T-helper 2 cell (primary cell): ENCODE results near the gene FARP1.

Source experiments
- DNase-seq, 5 experiments: peaks; one replicate each; pipeline versions ENCODE4 v3.0.0 to v3.0.0-alpha.2; 2012 to 2022

The FARP1 gene

GRCh38 chr13:98339684-98340425, 197.0 kb downstream of the FARP1 start:
- no peak for DNase-seq

GRCh38 chr13:98342953-98343352, 200.1 kb downstream of the FARP1 start:
- no peak for DNase-seq

GRCh38 chr13:98343461-98343860, 200.6 kb downstream of the FARP1 start:
- no peak for DNase-seq

GRCh38 chr13:98344392-98344791, 201.5 kb downstream of the FARP1 start:
- no peak for DNase-seq

- no peak for DNase-seq
Measured at GRCh38 chr13:98345107-98345935, 202.4 kb downstream of the FARP1 start.

- DNase-seq = no peak
Measured at GRCh38 chr13:98346904-98347636, 204.2 kb downstream of the FARP1 start.

GRCh38 chr13:98347756-98348155, 204.9 kb downstream of the FARP1 start:
- no peak for DNase-seq

GRCh38 chr13:98348466-98349200, 205.7 kb downstream of the FARP1 start:
- DNase-seq = no peak

- DNase-seq = no peak
Measured at GRCh38 chr13:98349731-98350305, 206.9 kb downstream of the FARP1 start.

- no peak for DNase-seq
Measured at GRCh38 chr13:98350746-98351330, 207.9 kb downstream of the FARP1 start.

- DNase-seq = no peak
Measured at GRCh38 chr13:98351636-98352035, 208.7 kb downstream of the FARP1 start.

GRCh38 chr13:98352226-98352625, 209.3 kb downstream of the FARP1 start:
- DNase-seq = no peak

GRCh38 chr13:98353750-98354149, 210.9 kb downstream of the FARP1 start:
- DNase-seq = no peak

GRCh38 chr13:98358937-98359336, 216.0 kb downstream of the FARP1 start:
- DNase-seq = no peak

GRCh38 chr13:98360545-98360944, 217.7 kb downstream of the FARP1 start:
- DNase-seq = no peak

GRCh38 chr13:98363326-98363725, 220.4 kb downstream of the FARP1 start:
- no peak for DNase-seq

GRCh38 chr13:98364179-98364578, 221.3 kb downstream of the FARP1 start:
- DNase-seq = no peak

GRCh38 chr13:98364647-98365046, 221.8 kb downstream of the FARP1 start:
- no peak for DNase-seq

GRCh38 chr13:98365302-98365701, 222.4 kb downstream of the FARP1 start:
- no peak for DNase-seq

GRCh38 chr13:98366010-98366409, 223.1 kb downstream of the FARP1 start:
- no peak for DNase-seq

- no peak for DNase-seq
Measured at GRCh38 chr13:98366443-98366842, 223.5 kb downstream of the FARP1 start.

- no peak for DNase-seq
Measured at GRCh38 chr13:98366959-98367358, 224.1 kb downstream of the FARP1 start.
